HepG2 (cell line): ENCODE measurements around the gene ZMIZ1. TPM values are rescaled to one million over a fixed set of nuclear protein-coding genes. Genes with fewer than 3 reads are reported as not detected.
A peak's percentile ranks its signal among the peaks of the same experiment; 100 is the strongest.

Experiments used
- CBX5 ChIP-seq: sonication (generic); formaldehyde crosslinking; IDR thresholded peaks from 2 replicates; pipeline ENCODE4 v1.4.0; 2020; ENCODE audit warnings: missing genetic modification reagents, borderline replicate concordance
- EP300 ChIP-seq, 3 experiments: sonication (generic) in 1 of 3; formaldehyde crosslinking in 1 of 3; IDR thresholded peaks; 2 replicates each; pipeline versions ENCODE4 v1.5.1 to v1.6.1; 2011 to 2020; ENCODE audit warnings: low read depth in 2 of 3, low read length in 2 of 3, borderline replicate concordance in 1 of 3, improper control_type of control experiment in 1 of 3, mild to moderate bottlenecking in 1 of 3, missing genetic modification reagents in 1 of 3, moderate library complexity in 1 of 3
- ESRRA ChIP-seq: sonication (generic); formaldehyde crosslinking; IDR thresholded peaks from 2 replicates; pipeline ENCODE4 v1.5.1; 2020; ENCODE audit warnings: mild to moderate bottlenecking, low read depth, missing genetic modification reagents
- HES4 ChIP-seq: sonication (generic); formaldehyde crosslinking; IDR thresholded peaks from 2 replicates; pipeline ENCODE4 v1.9.0; 2021; ENCODE audit warnings: mild to moderate bottlenecking, missing genetic modification reagents, borderline replicate concordance
- HNF1A ChIP-seq, 2 experiments: sonication (generic) in 1 of 2; formaldehyde crosslinking in 1 of 2; IDR thresholded peaks; 2 replicates each; pipeline versions ENCODE4 v1.4.0 to v1.6.1; 2016 to 2020; ENCODE audit warnings: borderline replicate concordance in 1 of 2, low read depth in 1 of 2, mild to moderate bottlenecking in 1 of 2, missing genetic modification reagents in 1 of 2
- HNRNPH1 ChIP-seq: fragments of 200-400 bp; formaldehyde crosslinking; optimal IDR thresholded peaks from 2 replicates; pipeline ENCODE3; 2017; ENCODE audit warnings: mild to moderate bottlenecking, low read depth, low read length
- ONECUT2 ChIP-seq: sonication (generic); formaldehyde crosslinking; IDR thresholded peaks from 2 replicates; pipeline ENCODE4 v1.4.0; 2020; ENCODE audit warnings: missing genetic modification reagents
- PITX1 ChIP-seq: sonication (generic); formaldehyde crosslinking; IDR thresholded peaks from 2 replicates; pipeline ENCODE4 v1.5.1; 2020; ENCODE audit warnings: mild to moderate bottlenecking, missing genetic modification reagents
- TARDBP ChIP-seq: sonication (generic); formaldehyde crosslinking; IDR thresholded peaks from 2 replicates; pipeline ENCODE4 v1.8.0; 2022; ENCODE audit warnings: mild to moderate bottlenecking, missing genetic modification reagents
- TEF ChIP-seq: sonication (generic); formaldehyde crosslinking; IDR thresholded peaks from 2 replicates; pipeline ENCODE4 v1.5.0; 2020; ENCODE audit warnings: missing genetic modification reagents
- TSC22D2 ChIP-seq: sonication (generic); formaldehyde crosslinking; IDR thresholded peaks from 2 replicates; pipeline ENCODE4 v1.5.1; 2020; ENCODE audit warnings: missing genetic modification reagents, mild to moderate bottlenecking, borderline replicate concordance
- WIZ ChIP-seq: sonication (generic); formaldehyde crosslinking; IDR thresholded peaks from 2 replicates; pipeline ENCODE4 v1.5.1; 2020; ENCODE audit warnings: mild to moderate bottlenecking, missing genetic modification reagents
- ZBTB43 ChIP-seq: sonication (generic); formaldehyde crosslinking; conservative IDR thresholded peaks from 2 replicates; pipeline ENCODE4 v1.4.0; 2020; ENCODE audit warnings: missing genetic modification reagents
- ZFP36L1 ChIP-seq: sonication (generic); formaldehyde crosslinking; IDR thresholded peaks from 2 replicates; pipeline ENCODE4 v1.8.0; 2022; ENCODE audit warnings: mild to moderate bottlenecking, missing genetic modification reagents, moderate library complexity
- ZFP82 ChIP-seq: sonication (generic); formaldehyde crosslinking; IDR thresholded peaks from 2 replicates; pipeline ENCODE4 v1.5.1; 2020; ENCODE audit warnings: mild to moderate bottlenecking, missing genetic modification reagents, borderline replicate concordance
- ZFP91 ChIP-seq: sonication (generic); formaldehyde crosslinking; IDR thresholded peaks from 2 replicates; pipeline ENCODE4 v1.9.0; 2022; ENCODE audit warnings: missing genetic modification reagents, mild to moderate bottlenecking, borderline replicate concordance
- ZNF3 ChIP-seq: IDR thresholded peaks from 2 replicates; pipeline ENCODE4 v1.7.0; 2017; ENCODE audit warnings: inconsistent platforms
- ZNF576 ChIP-seq: sonication (generic); formaldehyde crosslinking; IDR thresholded peaks from 2 replicates; pipeline ENCODE4 v1.4.0; 2020; ENCODE audit warnings: mild to moderate bottlenecking, missing genetic modification reagents
- ZSCAN12 ChIP-seq: sonication (generic); formaldehyde crosslinking; IDR thresholded peaks from 2 replicates; pipeline ENCODE4 v1.9.0; 2021; ENCODE audit warnings: mild to moderate bottlenecking, missing genetic modification reagents
- polyA plus RNA-seq, 8 experiments: library from polyadenylated mRNA; depleted of rRNA in 3 of 8; stranded (reverse) in 7 of 8; unstranded in 1 of 8; fragments of >200 nt; fragmentation: Illumina TruSeq in 4 of 8; extraction: Trizol in 4 of 8; gene quantifications; 2 replicates each; pipeline versions ENCODE4 v1.2.1 to v1.2.3, GENCODE V29; 2011 to 2016; ENCODE audit warnings: low read depth in 4 of 8, missing spikeins in 1 of 8, mixed read lengths in 1 of 8; ENCODE audit not compliant: insufficient read depth in 1 of 8
- total RNA-seq, 5 experiments: library from RNA; depleted of rRNA; stranded (reverse); fragments of >200 nt; fragmentation: Illumina TruSeq; extraction: Trizol; gene quantifications; 2 replicates each; pipeline ENCODE4 v1.2.3, GENCODE V29; 2016; ENCODE audit warnings: low read depth in 1 of 5

Gene ZMIZ1
- total and polyA plus RNA-seq, 2 of the 13 experiments (the other 11 are each of a cell fraction or from before 2014, with no cell fraction given): 5.3 to 10.2 TPM

GRCh38 chr10:79335470-79336235 is 266.9 kb downstream of the ZMIZ1 start (continued):
- peak; percentile 94 for TF ChIP-seq TARDBP (CRISPR knock-in tag)
- no peak for TF ChIP-seq ZNF3 (CRISPR knock-in tag)
- TF ChIP-seq TSC22D2: peak; percentile 78
- TF ChIP-seq HNF1A (IDR thresholded peaks at IDR 0.05; ENCODE audit: low read depth): peak; percentile 50; the same call in 1 of the 2 replicates
- TF ChIP-seq HNF1A (CRISPR knock-in tag; IDR thresholded peaks at IDR 0.05; ENCODE audit: borderline replicate concordance): peak; percentile 80; the same call in 1 of the 2 replicates
- TF ChIP-seq PITX1: peak; percentile 58
- no peak for TF ChIP-seq HNRNPH1
- peak; percentile 86; the same call in 1 of the 2 replicates for TF ChIP-seq CBX5 (CRISPR knock-in tag)
- TF ChIP-seq ZFP36L1 (CRISPR knock-in tag): peak; percentile 22; the same call in 1 of the 2 replicates
- TF ChIP-seq EP300 (IDR thresholded peaks at IDR 0.05; ENCODE audit: low read depth in 2 of 2, low read length in 2 of 2): peak; percentile 93 to 94; a peak in 3 of 4 replicates
- peak; percentile 97 for TF ChIP-seq EP300 (CRISPR knock-in tag; IDR thresholded peaks at IDR 0.05; ENCODE audit: borderline replicate concordance)
- TF ChIP-seq TEF (CRISPR knock-in tag): no peak
- TF ChIP-seq HES4: no peak
- no peak for TF ChIP-seq ZFP82 (CRISPR knock-in tag)
- TF ChIP-seq ESRRA (CRISPR knock-in tag): peak; percentile 98
- TF ChIP-seq ONECUT2 (CRISPR knock-in tag): no peak
- no peak for TF ChIP-seq ZNF576 (CRISPR knock-in tag)
- TF ChIP-seq ZBTB43 (CRISPR knock-in tag): 0 out of 2 replicates have a peak, but pooled peaks have one; percentile 34
- TF ChIP-seq WIZ (CRISPR knock-in tag): no peak
- no peak for TF ChIP-seq ZSCAN12 (CRISPR knock-in tag)
- peak; percentile 92; the same call in 1 of the 2 replicates for TF ChIP-seq ZFP91
